WTC11 (cell line): Measurements from ENCODE around the gene MASP2. TPM values are rescaled to one million over a fixed set of nuclear protein-coding genes. Genes with fewer than 3 reads are reported as not detected.
A peak's percentile ranks its signal among the peaks of the same experiment; 100 is the strongest.
"Not testable (repeated sequence)": the region's sequence is repeated elsewhere in the genome, so short reads cannot be mapped to it uniquely, and the experiment has no call there.

Experiments
- ATAC-seq: fragments of 200-7000 bp; cut with Tn5 transposase; 2 replicates; pipeline ENCODE4 v1.10.0; 2021; ENCODE audit warnings: mild to moderate bottlenecking, moderate library complexity
- CTCF ChIA-PET: fragments of 300-600 bp; sonication (Branson Sonifier 250); formaldehyde crosslinking; loops from one replicate; lab custom pipeline; 2021; ENCODE audit warnings: antibody characterized with exemption; lab: Charles Lee
- POLR2A ChIA-PET: fragments of 350-600 bp; sonication (Branson Sonifier 250); formaldehyde crosslinking; loops from one replicate; lab custom pipeline; 2021; ENCODE audit warnings: antibody characterized with exemption; lab: Charles Lee
- DNase-seq: peaks from one replicate; pipeline ENCODE4 v3.0.0; 2021; ENCODE audit warnings: low spot score
- H3K27ac Mint-ChIP-seq: 2 replicates; pipeline ENCODE4 v1.8.0; 2021; ENCODE audit warnings: mixed read lengths
- H3K27me3 Mint-ChIP-seq: 2 replicates; pipeline ENCODE4 v1.8.0; 2021; ENCODE audit warnings: low read depth, mild to moderate bottlenecking, moderate library complexity, mixed read lengths
- H3K36me3 Mint-ChIP-seq: 2 replicates; pipeline ENCODE4 v1.8.0; 2021; ENCODE audit warnings: mixed read lengths
- H3K4me1 Mint-ChIP-seq: 2 replicates; pipeline ENCODE4 v1.8.0; 2022; ENCODE audit warnings: mixed read lengths
- H3K4me3 Mint-ChIP-seq: 2 replicates; pipeline ENCODE4 v1.8.0; 2021; ENCODE audit warnings: mild to moderate bottlenecking, moderate library complexity, mixed read lengths
- H3K9me3 Mint-ChIP-seq: 2 replicates; pipeline ENCODE4 v1.8.0; 2021; ENCODE audit warnings: mixed read lengths
- CBFB ChIP-seq: sonication (generic); formaldehyde crosslinking; IDR thresholded peaks from 2 replicates; pipeline ENCODE4 v1.8.1; 2022; ENCODE audit warnings: mild to moderate bottlenecking, low read depth, missing genetic modification reagents
- E2F4 ChIP-seq: sonication (generic); formaldehyde crosslinking; IDR thresholded peaks from 2 replicates; pipeline ENCODE4 v1.8.1; 2022; ENCODE audit warnings: low read depth, mild to moderate bottlenecking, moderate library complexity, missing genetic modification reagents, borderline replicate concordance
- ETV6 ChIP-seq: sonication (generic); formaldehyde crosslinking; IDR thresholded peaks from 2 replicates; pipeline ENCODE4 v1.8.1; 2022; ENCODE audit warnings: mild to moderate bottlenecking, missing genetic modification reagents
- GTF2I ChIP-seq: fragments of 250-450 bp; sonication (Bioruptor Pico); conservative IDR thresholded peaks from 2 replicates; pipeline ENCODE4 v1.4.0; 2021; ENCODE audit warnings: mild to moderate bottlenecking
- ZBTB43 ChIP-seq: sonication (generic); formaldehyde crosslinking; IDR thresholded peaks from 2 replicates; pipeline ENCODE4 v1.8.1; 2023; ENCODE audit warnings: mild to moderate bottlenecking, missing genetic modification reagents
- ZNF138 ChIP-seq: sonication (generic); formaldehyde crosslinking; conservative IDR thresholded peaks from 2 replicates; pipeline ENCODE4 v1.8.1; 2022; ENCODE audit warnings: mild to moderate bottlenecking, moderate library complexity, missing genetic modification reagents
- ZNF232 ChIP-seq: sonication (generic); formaldehyde crosslinking; IDR thresholded peaks from 2 replicates; pipeline ENCODE4 v1.8.0; 2022; ENCODE audit warnings: mild to moderate bottlenecking, missing genetic modification reagents
- ZNF263 ChIP-seq: sonication (generic); formaldehyde crosslinking; IDR thresholded peaks from 2 replicates; pipeline ENCODE4 v1.8.1; 2022; ENCODE audit warnings: low read depth, mild to moderate bottlenecking, moderate library complexity, missing genetic modification reagents
- ZNF281 ChIP-seq: sonication (generic); formaldehyde crosslinking; IDR thresholded peaks from 2 replicates; pipeline ENCODE4 v1.8.0; 2023; ENCODE audit warnings: mild to moderate bottlenecking, missing genetic modification reagents
- ZNF532 ChIP-seq: fragments of 250-450 bp; sonication (Bioruptor Pico); IDR thresholded peaks from 2 replicates; pipeline ENCODE4 v1.9.0; 2021; ENCODE audit warnings: mild to moderate bottlenecking, borderline replicate concordance
- total RNA-seq: library from RNA; stranded (reverse); gene quantifications from 3 replicates; pipeline ENCODE4 v1.2.3, GENCODE V29; 2021

MASP2 gene
- total RNA-seq, 1 experiment from 2014 or later: 0.57 TPM

- no peak for TF ChIP-seq E2F4 (CRISPR knock-in tag)
- no peak for TF ChIP-seq ZNF138 (CRISPR knock-in tag)
- TF ChIP-seq ZNF281 (CRISPR knock-in tag): no peak
Measured at GRCh38 chr1:11080931-11081330, 33.9 kb upstream of the MASP2 start (continued).

- H3K4me1 Mint-ChIP-seq: no peaks in the 10 kb centered on the region
- TF ChIP-seq ZNF263 (no peak), CBFB (CRISPR knock-in tag) (no peak), GTF2I (CRISPR knock-in tag) (no peak), ZBTB43 (CRISPR knock-in tag) (no peak)
- ATAC-seq: no peak
- ChIA-PET CTCF (interaction anchor here (4.4 kb wide), 1 partner anchor 41 kb away, joined by 21 read pairs; no protein-coding TSS in a partner anchor), POLR2A (no interaction called here)
- no peak overlapping the region for H3K4me3 Mint-ChIP-seq
- no peak overlapping the region for H3K27ac Mint-ChIP-seq
- peaks cover 69% of the 10 kb centered on the region for H3K36me3 Mint-ChIP-seq
- H3K9me3 Mint-ChIP-seq: no peaks in the 10 kb centered on the region
- no peak for DNase-seq
- no peaks in the 10 kb centered on the region for H3K27me3 Mint-ChIP-seq
Measured at GRCh38 chr1:11078631-11079030, 31.6 kb upstream of the MASP2 start.

- H3K4me1 Mint-ChIP-seq, ATAC-seq, H3K27ac Mint-ChIP-seq, H3K4me3 Mint-ChIP-seq, H3K9me3 Mint-ChIP-seq, DNase-seq, H3K27me3 Mint-ChIP-seq, POLR2A ChIA-PET: not testable (repeated sequence)
- CTCF ChIA-PET: interaction anchor here (1.8 kb wide), 1 partner anchor 36 kb away, joined by 12 read pairs; no protein-coding TSS in a partner anchor
- H3K36me3 Mint-ChIP-seq: peaks cover 80% of the 10 kb centered on the region
Measured at GRCh38 chr1:11073398-11073797, 26.4 kb upstream of the MASP2 start.

- no peaks in the 10 kb centered on the region for H3K9me3 Mint-ChIP-seq
- H3K27me3 Mint-ChIP-seq: no peaks in the 10 kb centered on the region
- H3K27ac Mint-ChIP-seq: peak overlapping the region; percentile 54
- CTCF ChIA-PET: interaction anchor here (1.1 to 1.8 kb wide), 2 partner anchors 27 to 35 kb away, joined by 4 to 12 read pairs; no protein-coding TSS in a partner anchor
- POLR2A ChIA-PET: no interaction called here
- H3K4me1 Mint-ChIP-seq: peaks cover 5% of the 10 kb centered on the region
- ATAC-seq: peak; percentile 62
- H3K36me3 Mint-ChIP-seq: peaks cover 84% of the 10 kb centered on the region
- TF ChIP-seq ZNF532 (CRISPR knock-in tag) (no peak), ETV6 (CRISPR knock-in tag) (no peak), GTF2I (CRISPR knock-in tag) (no peak), ZNF232 (CRISPR knock-in tag) (no peak)
- TF ChIP-seq, all 79 proteins: peak for 0
- peak; percentile 22 for DNase-seq
- no peak overlapping the region for H3K4me3 Mint-ChIP-seq
Measured at GRCh38 chr1:11072216-11072917, 25.3 kb upstream of the MASP2 start.
